ENCODE measurements around the gene ZNF576. TPM values are rescaled to one million over a fixed set of nuclear protein-coding genes. Genes with fewer than 3 reads are reported as not detected.
A peak's percentile ranks its signal among the peaks of the same experiment; 100 is the strongest.

ZNF576 gene
- total and polyA plus RNA-seq, 2 of the 13 experiments (the other 11 are each of a cell fraction or from before 2014, with no cell fraction given): 7.2 to 9.6 TPM

DNA sequence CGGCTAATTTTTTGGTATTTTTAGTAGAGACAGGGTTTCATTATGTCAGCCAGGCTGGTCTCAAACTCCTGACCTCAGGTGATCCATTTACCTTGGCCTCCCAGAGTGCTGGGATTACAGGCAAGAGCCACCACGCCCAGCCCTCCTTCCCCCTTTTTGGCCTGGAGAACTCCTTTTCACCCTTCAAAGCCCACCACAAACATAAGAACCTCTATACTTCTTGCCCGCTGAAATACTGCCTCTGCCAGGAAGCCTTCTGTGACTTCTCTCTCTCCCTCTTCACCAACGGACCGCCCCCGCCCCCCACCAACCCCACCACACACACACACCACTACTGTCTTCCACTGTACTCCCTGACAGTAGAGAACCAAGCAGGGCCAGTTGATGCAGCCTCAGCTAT, 20.6 kb downstream of the ZNF576 start:
- peaks cover 24% of the 10 kb centered on the region for H3K4me1 ChIP-seq (ENCODE audit: insufficient read depth, low read length)
- no peak overlapping the region for H2AFZ ChIP-seq (ENCODE audit: low read length)
- BruUV-seq (replicated peaks): no TSS peak
- in situ Hi-C loops (cut with HindIII; ENCODE audit: extremely low pct_ligation_motif_present, low pct_unique_long_range_greater_than_20kb): no loop called here
- H3K9ac ChIP-seq (ENCODE audit: insufficient read depth, low read depth, low read length): no peak overlapping the region
- DNase-seq (ENCODE audit: low spot score) (no peak), ATAC-seq (no peak), FAIRE-seq (no peak)
- 93% methylated on average over 6 of the region's 6 CpGs for WGBS (ENCODE audit: low lambda C conversion rate)
- H3K9me3 ChIP-seq (ENCODE audit: low read length): no peaks in the 10 kb centered on the region
- no peaks in the 10 kb centered on the region for H4K20me1 ChIP-seq (ENCODE audit: insufficient read depth, low read length)
- H3K4me2 ChIP-seq (ENCODE audit: low read depth, low read length): no peak overlapping the region
- no peak overlapping the region for H3K4me3 ChIP-seq (replicated peaks in 1 of 3; ENCODE audit: insufficient read depth in 1 of 3, low read depth in 2 of 3, low read length in 3 of 3)
- peaks cover 14% of the 10 kb centered on the region for H3K79me2 ChIP-seq (ENCODE audit: insufficient read depth, low read length)
- CTCF ChIA-PET (ENCODE audit: low intra/inter-chr PET ratio, low total read pairs): no interaction called here
- intact Hi-C loops (cut with micrococcal nuclease; ENCODE audit: unreplicated experiment): no loop called here
- H3K36me3 ChIP-seq (replicated peaks in 1 of 2; ENCODE audit: control insufficient read depth in 1 of 2, insufficient read depth in 2 of 2, low read length in 2 of 2): peaks cover 8 to 18% of the 10 kb centered on the region in 2 experiments; a peak in 4 of 5 replicates
- POLR2A ChIA-PET: no interaction called here
- TF ChIP-seq MXD4 (CRISPR knock-in tag; IDR thresholded peaks at IDR 0.05): no peak
- no peaks in the 10 kb centered on the region for H3K27me3 ChIP-seq (ENCODE audit: control insufficient read depth in 1 of 2, insufficient read depth in 2 of 2, low read length in 2 of 2)
- H3K27ac ChIP-seq (ENCODE audit: extremely low read length, insufficient read depth, low read length): no peak overlapping the region

DNA sequence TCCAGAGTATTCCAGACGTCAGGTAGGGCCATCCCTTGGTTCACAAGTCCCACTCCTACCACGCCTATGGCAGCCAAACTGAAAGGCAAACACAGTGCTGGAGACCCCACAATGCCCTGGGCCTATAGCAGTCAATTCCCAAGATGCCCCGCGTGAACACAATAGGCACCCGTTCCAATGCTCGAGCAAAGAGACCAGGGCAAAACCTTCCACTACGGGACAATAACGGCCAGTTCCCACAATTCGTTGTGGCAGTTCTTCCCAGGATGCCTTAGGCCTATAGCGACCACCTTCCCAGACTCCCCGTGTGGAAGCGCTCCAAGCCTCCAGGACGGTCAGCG, 22.5 kb downstream of the ZNF576 start:
- Histone ChIP-seq H3K9me3 (ENCODE audit: low read length) (no peaks in the 10 kb centered on the region), H3K4me1 (ENCODE audit: insufficient read depth, low read length) (peaks cover 24% of the 10 kb centered on the region), H3K27me3 (ENCODE audit: control insufficient read depth in 1 of 2, insufficient read depth in 2 of 2, low read length in 2 of 2) (no peaks in the 10 kb centered on the region), H4K20me1 (ENCODE audit: insufficient read depth, low read length) (no peaks in the 10 kb centered on the region), H3K79me2 (ENCODE audit: insufficient read depth, low read length) (peaks cover 14% of the 10 kb centered on the region), H2AFZ (ENCODE audit: low read length) (peak overlapping the region; percentile 82), H3K27ac (ENCODE audit: extremely low read length, insufficient read depth, low read length) (peak overlapping the region; percentile 96), H3K9ac (ENCODE audit: insufficient read depth, low read depth, low read length) (peak overlapping the region; percentile 88), H3K4me3 (replicated peaks in 1 of 3; ENCODE audit: insufficient read depth in 1 of 3, low read depth in 2 of 3, low read length in 3 of 3) (peak overlapping the region; percentile 60 to 81 (median 61)), H3K36me3 (replicated peaks in 1 of 2; ENCODE audit: control insufficient read depth in 1 of 2, insufficient read depth in 2 of 2, low read length in 2 of 2) (peaks cover 3 to 4% of the 10 kb centered on the region in 2 experiments; a peak in 2 of 5 replicates), H3K4me2 (ENCODE audit: low read depth, low read length) (peak overlapping the region; percentile 96)
- intact Hi-C loops (cut with micrococcal nuclease; ENCODE audit: unreplicated experiment) (loop anchor here (2.0 kb wide), 1 partner anchor 16 kb away; no protein-coding TSS in a partner anchor), in situ Hi-C loops (cut with HindIII; ENCODE audit: extremely low pct_ligation_motif_present, low pct_unique_long_range_greater_than_20kb) (no loop called here)
- 1% methylated on average over 10 of the region's 14 CpGs for WGBS (ENCODE audit: low lambda C conversion rate)
- ATAC-seq (peak; percentile 74), DNase-seq (ENCODE audit: low spot score) (peak; percentile 79), FAIRE-seq (peak; percentile 84)
- TSS peak; percentile 81 for BruUV-seq (replicated peaks)
- POLR2A ChIA-PET: interaction anchor here (1.2 kb wide), 1 partner anchor 23 kb away, joined by 7 read pairs; the partner anchor contains the start of genes IRGQ and ZNF576
- CTCF ChIA-PET (ENCODE audit: low intra/inter-chr PET ratio, low total read pairs): no interaction called here
- TF ChIP-seq ZNF256 (CRISPR knock-in tag; conservative IDR thresholded peaks at IDR 0.05) (0 out of 2 replicates have a peak, but pooled peaks have one; percentile 23), ZNF772 (CRISPR knock-in tag; IDR thresholded peaks at IDR 0.05) (peak; percentile 59; the same call in 1 of the 2 replicates), ZNF605 (CRISPR knock-in tag; IDR thresholded peaks at IDR 0.05) (peak; percentile 77; the same call in 1 of the 2 replicates), CHD4 (IDR thresholded peaks at IDR 0.05; ENCODE audit: borderline replicate concordance, low read length) (peak; percentile 43; the same call in 1 of the 2 replicates), CCDC6 (CRISPR knock-in tag; IDR thresholded peaks at IDR 0.05) (peak; percentile 20; the same call in 1 of the 2 replicates), ZNF432 (CRISPR knock-in tag; IDR thresholded peaks at IDR 0.05; ENCODE audit: borderline replicate concordance) (0 out of 2 replicates have a peak, but pooled peaks have one; percentile 72), POLR2A (IDR thresholded peaks at IDR 0.05; ENCODE audit: insufficient read depth in 1 of 2, low read depth in 2 of 2, low read length in 2 of 2) (peak; percentile 54 to 73; a peak in 3 of 4 replicates), SMAD9 (CRISPR knock-in tag; IDR thresholded peaks at IDR 0.05) (no peak), ZNF441 (CRISPR knock-in tag; IDR thresholded peaks at IDR 0.05; ENCODE audit: borderline replicate concordance) (peak; percentile 75; the same call in 1 of the 2 replicates), GABPA (IDR thresholded peaks at IDR 0.05; ENCODE audit: low read depth, low read length) (no peak), GABPA (CRISPR knock-in tag; IDR thresholded peaks at IDR 0.05; ENCODE audit: low read depth) (no peak; the same call in 1 of the 2 replicates), SSRP1 (CRISPR knock-in tag; IDR thresholded peaks at IDR 0.05) (0 out of 2 replicates have a peak, but pooled peaks have one; percentile 35), ZNF468 (CRISPR knock-in tag; IDR thresholded peaks at IDR 0.05) (0 out of 2 replicates have a peak, but pooled peaks have one; percentile 3)
- TF ChIP-seq, protein P1, sequence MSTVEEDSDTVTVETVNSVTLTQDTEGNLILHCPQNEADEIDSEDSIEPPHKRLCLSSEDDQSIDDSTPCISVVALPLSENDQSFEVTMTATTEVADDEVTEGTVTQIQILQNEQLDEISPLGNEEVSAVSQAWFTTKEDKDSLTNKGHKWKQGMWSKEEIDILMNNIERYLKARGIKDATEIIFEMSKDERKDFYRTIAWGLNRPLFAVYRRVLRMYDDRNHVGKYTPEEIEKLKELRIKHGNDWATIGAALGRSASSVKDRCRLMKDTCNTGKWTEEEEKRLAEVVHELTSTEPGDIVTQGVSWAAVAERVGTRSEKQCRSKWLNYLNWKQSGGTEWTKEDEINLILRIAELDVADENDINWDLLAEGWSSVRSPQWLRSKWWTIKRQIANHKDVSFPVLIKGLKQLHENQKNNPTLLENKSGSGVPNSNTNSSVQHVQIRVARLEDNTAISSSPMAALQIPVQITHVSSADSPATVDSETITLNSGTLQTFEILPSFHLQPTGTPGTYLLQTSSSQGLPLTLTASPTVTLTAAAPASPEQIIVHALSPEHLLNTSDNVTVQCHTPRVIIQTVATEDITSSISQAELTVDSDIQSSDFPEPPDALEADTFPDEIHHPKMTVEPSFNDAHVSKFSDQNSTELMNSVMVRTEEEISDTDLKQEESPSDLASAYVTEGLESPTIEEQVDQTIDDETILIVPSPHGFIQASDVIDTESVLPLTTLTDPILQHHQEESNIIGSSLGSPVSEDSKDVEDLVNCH (CRISPR knock-in tag; IDR thresholded peaks at IDR 0.05): peak; percentile 76; the same call in 1 of the 2 replicates
- TF ChIP-seq, protein P2, sequence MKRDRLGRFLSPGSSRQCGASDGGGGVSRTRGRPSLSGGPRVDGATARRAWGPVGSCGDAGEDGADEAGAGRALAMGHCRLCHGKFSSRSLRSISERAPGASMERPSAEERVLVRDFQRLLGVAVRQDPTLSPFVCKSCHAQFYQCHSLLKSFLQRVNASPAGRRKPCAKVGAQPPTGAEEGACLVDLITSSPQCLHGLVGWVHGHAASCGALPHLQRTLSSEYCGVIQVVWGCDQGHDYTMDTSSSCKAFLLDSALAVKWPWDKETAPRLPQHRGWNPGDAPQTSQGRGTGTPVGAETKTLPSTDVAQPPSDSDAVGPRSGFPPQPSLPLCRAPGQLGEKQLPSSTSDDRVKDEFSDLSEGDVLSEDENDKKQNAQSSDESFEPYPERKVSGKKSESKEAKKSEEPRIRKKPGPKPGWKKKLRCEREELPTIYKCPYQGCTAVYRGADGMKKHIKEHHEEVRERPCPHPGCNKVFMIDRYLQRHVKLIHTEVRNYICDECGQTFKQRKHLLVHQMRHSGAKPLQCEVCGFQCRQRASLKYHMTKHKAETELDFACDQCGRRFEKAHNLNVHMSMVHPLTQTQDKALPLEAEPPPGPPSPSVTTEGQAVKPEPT (CRISPR knock-in tag; IDR thresholded peaks at IDR 0.05; ENCODE audit: low read depth): peak; percentile 85; the same call in 1 of the 2 replicates
